Measurements from ENCODE around the gene HTRA3.

The HTRA3 gene

DNA sequence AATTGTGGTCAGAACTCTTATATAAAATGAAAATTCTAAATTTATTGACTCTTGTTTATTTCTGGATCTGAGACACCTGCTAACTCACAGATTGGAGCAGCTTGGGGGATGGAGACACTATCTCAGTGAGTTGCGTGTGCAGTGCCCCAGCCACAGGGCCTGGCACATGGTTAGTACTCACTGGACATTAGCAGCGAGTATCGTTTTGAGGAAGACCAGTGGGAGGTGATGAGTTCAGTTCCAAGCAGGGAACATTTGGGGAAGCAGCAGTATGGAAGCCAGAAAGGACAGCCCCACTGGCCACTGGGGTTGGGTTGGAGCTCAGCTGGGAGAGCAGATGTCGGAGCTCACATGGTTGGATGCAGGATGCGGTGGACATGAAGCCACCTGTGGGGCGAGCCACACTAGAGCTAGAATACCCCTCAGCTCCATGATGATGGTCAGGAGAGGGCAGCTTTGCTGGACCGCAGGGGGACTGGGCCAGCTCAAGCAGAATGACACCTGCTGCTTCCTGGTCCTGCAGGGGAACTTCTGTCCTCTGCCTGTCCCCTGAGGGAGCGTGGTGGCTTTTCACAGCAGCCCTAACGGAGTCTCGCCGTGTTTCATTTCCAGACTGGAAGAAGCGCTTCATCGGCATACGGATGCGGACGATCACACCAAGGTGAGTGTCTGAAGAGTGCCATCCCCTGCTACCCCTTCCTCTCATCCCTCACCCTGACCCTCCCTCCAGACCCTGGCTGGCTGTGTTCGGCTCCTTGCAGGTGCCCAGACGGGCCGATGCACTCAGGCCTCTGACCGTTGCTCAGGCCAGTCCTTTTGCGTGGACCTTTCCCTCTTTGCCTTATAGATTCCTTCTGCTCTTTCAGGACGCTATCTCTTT lies 32.5 kb downstream of the HTRA3 start:
- no peaks in the 10 kb centered on the region for H3K9me3 ChIP-seq (ENCODE audit: control insufficient read depth in 2 of 2, low read length in 2 of 2)
- H3K27me3 ChIP-seq (ENCODE audit: control insufficient read depth in 1 of 2, insufficient read depth in 2 of 2, low read length in 2 of 2), result no peaks in the 10 kb centered on the region
- H3K9ac ChIP-seq (ENCODE audit: low read length in 2 of 2), result no peak overlapping the region
- peaks cover 14% of the 10 kb centered on the region for H3K4me1 ChIP-seq (ENCODE audit: control insufficient read depth, insufficient read depth, low read length)
- H3K27ac ChIP-seq (ENCODE audit: low read length), result no peak overlapping the region
- H3K4me3 ChIP-seq (ENCODE audit: low read length in 2 of 2), result no peak overlapping the region
- H3K36me3 ChIP-seq (ENCODE audit: control insufficient read depth in 2 of 2, insufficient read depth in 2 of 2, low read length in 2 of 2), result peaks cover 13 to 14% of the 10 kb centered on the region in 2 donors

DNA sequence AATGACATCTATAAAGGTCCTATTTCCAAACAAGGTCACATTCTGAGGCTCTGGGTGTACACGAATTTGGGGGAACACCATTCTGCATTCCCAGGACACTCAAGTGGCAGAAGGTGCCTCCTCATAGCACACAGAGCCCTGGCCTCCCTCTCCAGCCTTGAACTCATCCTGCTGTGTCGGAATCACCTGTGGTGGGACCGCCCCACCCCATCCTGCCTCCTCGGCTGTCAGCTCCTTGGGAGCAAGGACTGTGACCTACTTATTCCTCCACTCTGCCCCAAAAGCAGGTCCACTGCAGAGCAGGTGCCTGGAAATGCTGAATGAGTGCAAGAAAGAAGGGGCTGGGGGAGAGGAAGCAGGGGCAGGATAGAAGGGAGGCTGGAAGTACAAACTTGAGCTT lies 33.5 kb downstream of the HTRA3 start:
- Histone ChIP-seq H3K27me3 (ENCODE audit: control insufficient read depth in 1 of 2, insufficient read depth in 2 of 2, low read length in 2 of 2) (no peaks in the 10 kb centered on the region), H3K9ac (ENCODE audit: low read length in 2 of 2) (no peak overlapping the region), H3K27ac (ENCODE audit: low read length) (no peak overlapping the region), H3K4me3 (ENCODE audit: low read length in 2 of 2) (no peak overlapping the region), H3K9me3 (ENCODE audit: control insufficient read depth in 2 of 2, low read length in 2 of 2) (no peaks in the 10 kb centered on the region), H3K36me3 (ENCODE audit: control insufficient read depth in 2 of 2, insufficient read depth in 2 of 2, low read length in 2 of 2) (peaks cover 5 to 14% of the 10 kb centered on the region in 2 donors), H3K4me1 (ENCODE audit: control insufficient read depth, insufficient read depth, low read length) (peaks cover 18% of the 10 kb centered on the region)

- Histone ChIP-seq H3K4me1 (ENCODE audit: control insufficient read depth, insufficient read depth, low read length) (peaks cover 19% of the 10 kb centered on the region), H3K4me3 (ENCODE audit: low read length in 2 of 2) (no peak overlapping the region), H3K9ac (ENCODE audit: low read length in 2 of 2) (no peak overlapping the region), H3K9me3 (ENCODE audit: control insufficient read depth in 2 of 2, low read length in 2 of 2) (no peaks in the 10 kb centered on the region), H3K27ac (ENCODE audit: low read length) (no peak overlapping the region), H3K36me3 (ENCODE audit: control insufficient read depth in 2 of 2, insufficient read depth in 2 of 2, low read length in 2 of 2) (peaks cover 5 to 14% of the 10 kb centered on the region in 2 donors), H3K27me3 (ENCODE audit: control insufficient read depth in 1 of 2, insufficient read depth in 2 of 2, low read length in 2 of 2) (no peaks in the 10 kb centered on the region)
Measured at GRCh38 chr4:8303485-8304281, 34.1 kb downstream of the HTRA3 start.

DNA sequence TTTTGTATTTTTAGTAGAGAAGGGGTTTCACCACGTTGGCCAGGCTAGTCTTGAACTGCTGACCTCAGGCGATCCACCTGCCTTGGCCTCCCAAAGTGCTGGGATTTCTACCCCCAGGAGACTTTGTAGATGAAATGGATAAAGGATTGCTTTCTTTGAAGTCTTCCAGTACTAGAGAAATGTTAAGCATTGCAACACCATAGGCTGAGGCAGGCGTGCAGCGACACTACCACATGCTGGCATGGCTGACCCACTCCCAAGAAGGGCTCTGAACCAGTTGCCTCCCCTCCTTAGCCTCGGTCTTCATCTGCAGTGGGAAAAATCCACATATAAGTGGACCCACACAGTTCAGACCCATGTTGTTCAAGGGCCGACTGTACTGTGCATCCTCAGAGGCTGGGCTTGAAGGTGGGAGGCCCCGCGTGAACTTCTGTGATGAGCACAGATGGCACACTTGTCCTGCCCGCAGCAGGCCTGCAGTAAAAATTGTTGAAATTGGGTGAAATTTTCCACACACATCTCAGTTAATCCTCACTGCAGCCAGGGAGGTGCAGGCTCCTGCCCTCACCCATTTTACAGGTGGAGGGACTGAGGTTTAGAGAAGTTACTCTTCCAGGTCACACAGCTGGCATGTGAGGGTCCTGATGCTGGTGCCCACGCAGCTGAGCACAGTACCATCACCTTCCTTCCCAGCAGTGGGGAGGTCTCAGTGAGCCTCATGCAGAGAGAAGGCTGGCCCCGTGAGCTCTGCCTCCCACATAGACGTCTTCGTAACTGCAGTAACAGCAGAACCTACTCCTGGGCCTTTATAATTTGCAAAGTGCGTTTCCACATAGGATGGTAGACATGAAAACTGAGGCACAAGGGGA lies 35.5 kb downstream of the HTRA3 start:
- Histone ChIP-seq H3K27ac (ENCODE audit: low read length) (no peak overlapping the region), H3K4me3 (ENCODE audit: low read length in 2 of 2) (no peak overlapping the region), H3K4me1 (ENCODE audit: control insufficient read depth, insufficient read depth, low read length) (peaks cover 32% of the 10 kb centered on the region), H3K36me3 (ENCODE audit: control insufficient read depth in 2 of 2, insufficient read depth in 2 of 2, low read length in 2 of 2) (peaks cover 5 to 14% of the 10 kb centered on the region in 2 donors), H3K9me3 (ENCODE audit: control insufficient read depth in 2 of 2, low read length in 2 of 2) (no peaks in the 10 kb centered on the region), H3K27me3 (ENCODE audit: control insufficient read depth in 1 of 2, insufficient read depth in 2 of 2, low read length in 2 of 2) (no peaks in the 10 kb centered on the region), H3K9ac (ENCODE audit: low read length in 2 of 2) (no peak overlapping the region)

- H3K4me3 ChIP-seq (ENCODE audit: low read length in 2 of 2), result no peak overlapping the region
- H3K4me1 ChIP-seq (ENCODE audit: control insufficient read depth, insufficient read depth, low read length), result peaks cover 34% of the 10 kb centered on the region
- no peaks in the 10 kb centered on the region for H3K9me3 ChIP-seq (ENCODE audit: control insufficient read depth in 2 of 2, low read length in 2 of 2)
- H3K27me3 ChIP-seq (ENCODE audit: control insufficient read depth in 1 of 2, insufficient read depth in 2 of 2, low read length in 2 of 2), result no peaks in the 10 kb centered on the region
- no peak overlapping the region for H3K27ac ChIP-seq (ENCODE audit: low read length)
- H3K36me3 ChIP-seq (ENCODE audit: control insufficient read depth in 2 of 2, insufficient read depth in 2 of 2, low read length in 2 of 2), result peaks cover 5 to 14% of the 10 kb centered on the region in 2 donors
- H3K9ac ChIP-seq (ENCODE audit: low read length in 2 of 2), result no peak overlapping the region
Measured at GRCh38 chr4:8305851-8306471, 36.4 kb downstream of the HTRA3 start.

DNA sequence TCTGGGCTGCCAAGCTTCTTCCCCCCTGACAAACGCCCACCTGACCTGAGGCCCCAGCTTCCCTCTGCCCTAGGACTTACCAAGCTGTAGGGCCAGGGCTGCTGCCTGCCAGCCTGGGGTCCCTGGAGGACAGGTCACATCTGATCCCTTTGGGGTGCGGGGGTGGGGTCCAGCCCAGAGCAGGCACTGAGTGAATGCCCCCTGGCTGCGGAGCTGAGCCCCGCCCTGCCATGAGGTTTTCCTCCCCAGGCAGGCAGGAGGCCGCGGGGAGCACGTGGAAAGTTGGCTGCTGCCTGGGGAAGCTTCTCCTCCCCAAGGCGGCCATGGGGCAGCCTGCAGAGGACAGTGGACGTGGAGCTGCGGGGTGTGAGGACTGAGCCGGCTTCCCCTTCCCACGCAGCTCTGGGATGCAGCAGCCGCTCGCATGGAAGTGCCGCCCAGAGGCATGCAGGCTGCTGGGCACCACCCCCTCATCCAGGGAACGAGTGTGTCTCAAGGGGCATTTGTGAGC lies 37.0 kb downstream of the HTRA3 start:
- H3K4me3 ChIP-seq (ENCODE audit: low read length in 2 of 2), result no peak overlapping the region
- H3K27ac ChIP-seq (ENCODE audit: low read length), result no peak overlapping the region
- no peaks in the 10 kb centered on the region for H3K9me3 ChIP-seq (ENCODE audit: control insufficient read depth in 2 of 2, low read length in 2 of 2)
- H3K36me3 ChIP-seq (ENCODE audit: control insufficient read depth in 2 of 2, insufficient read depth in 2 of 2, low read length in 2 of 2), result peaks cover 5 to 14% of the 10 kb centered on the region in 2 donors
- no peaks in the 10 kb centered on the region for H3K27me3 ChIP-seq (ENCODE audit: control insufficient read depth in 1 of 2, insufficient read depth in 2 of 2, low read length in 2 of 2)
- no peak overlapping the region for H3K9ac ChIP-seq (ENCODE audit: low read length in 2 of 2)
- peaks cover 34% of the 10 kb centered on the region for H3K4me1 ChIP-seq (ENCODE audit: control insufficient read depth, insufficient read depth, low read length)

DNA sequence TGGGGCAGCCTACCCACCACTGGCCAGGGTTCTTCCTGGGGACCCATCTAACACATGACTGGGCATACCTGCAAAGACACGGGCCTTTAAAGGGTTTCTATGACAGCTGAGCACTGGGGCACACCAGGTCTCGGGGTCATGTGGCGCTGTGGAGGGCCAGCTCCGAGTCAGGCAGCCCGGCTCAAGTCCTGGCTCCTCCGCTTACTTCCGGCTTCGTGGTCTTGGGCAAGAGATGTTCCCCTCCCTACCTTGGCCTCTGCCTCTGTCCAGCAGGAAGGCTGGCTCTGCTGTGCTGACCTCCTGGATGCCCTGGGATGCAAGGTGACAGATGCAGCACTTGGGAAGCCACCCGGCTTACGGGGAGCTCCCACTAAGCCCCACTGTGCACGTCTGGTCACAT lies 37.6 kb downstream of the HTRA3 start:
- H3K4me3 ChIP-seq (ENCODE audit: low read length in 2 of 2), result no peak overlapping the region
- peaks cover 34% of the 10 kb centered on the region for H3K4me1 ChIP-seq (ENCODE audit: control insufficient read depth, insufficient read depth, low read length)
- no peak overlapping the region for H3K27ac ChIP-seq (ENCODE audit: low read length)
- no peaks in the 10 kb centered on the region for H3K9me3 ChIP-seq (ENCODE audit: control insufficient read depth in 2 of 2, low read length in 2 of 2)
- H3K36me3 ChIP-seq (ENCODE audit: control insufficient read depth in 2 of 2, insufficient read depth in 2 of 2, low read length in 2 of 2), result peaks cover 2 to 10% of the 10 kb centered on the region in 2 donors
- no peak overlapping the region for H3K9ac ChIP-seq (ENCODE audit: low read length in 2 of 2)
- no peaks in the 10 kb centered on the region for H3K27me3 ChIP-seq (ENCODE audit: control insufficient read depth in 1 of 2, insufficient read depth in 2 of 2, low read length in 2 of 2)

DNA sequence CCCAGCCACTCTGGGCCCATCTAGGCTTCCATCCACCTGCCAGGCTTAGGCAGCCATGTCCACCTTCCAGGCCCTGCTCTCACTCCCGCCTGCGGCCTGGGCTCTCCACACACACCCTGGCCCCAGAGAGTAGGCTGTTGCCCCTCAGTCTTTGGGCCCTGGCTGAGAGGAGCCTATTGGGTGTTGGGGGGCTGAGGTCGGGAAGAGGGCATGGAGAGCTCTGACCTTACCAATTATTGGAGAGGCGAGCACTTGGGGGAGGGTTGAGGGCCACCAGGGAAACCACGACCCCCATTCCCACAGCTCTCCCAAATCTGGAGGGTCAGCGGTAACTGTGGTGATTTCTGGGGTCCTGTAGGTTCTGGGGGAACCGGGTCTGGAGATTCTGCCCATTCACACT lies 38.2 kb downstream of the HTRA3 start:
- no peaks in the 10 kb centered on the region for H3K27me3 ChIP-seq (ENCODE audit: control insufficient read depth in 1 of 2, insufficient read depth in 2 of 2, low read length in 2 of 2)
- no peak overlapping the region for H3K27ac ChIP-seq (ENCODE audit: low read length)
- H3K9me3 ChIP-seq (ENCODE audit: control insufficient read depth in 2 of 2, low read length in 2 of 2), result no peaks in the 10 kb centered on the region

GRCh38 chr4:8308144-8308543 lies 38.6 kb downstream of the HTRA3 start:
- H3K9me3 ChIP-seq (ENCODE audit: control insufficient read depth in 2 of 2, low read length in 2 of 2), result no peaks in the 10 kb centered on the region
- H3K4me3 ChIP-seq (ENCODE audit: low read length in 2 of 2), result no peak overlapping the region
- H3K4me1 ChIP-seq (ENCODE audit: control insufficient read depth, insufficient read depth, low read length), result peaks cover 34% of the 10 kb centered on the region
- H3K27me3 ChIP-seq (ENCODE audit: control insufficient read depth in 1 of 2, insufficient read depth in 2 of 2, low read length in 2 of 2), result no peaks in the 10 kb centered on the region
- no peak overlapping the region for H3K27ac ChIP-seq (ENCODE audit: low read length)
- H3K36me3 ChIP-seq (ENCODE audit: control insufficient read depth in 2 of 2, insufficient read depth in 2 of 2, low read length in 2 of 2), result peaks cover 0 to 4% of the 10 kb centered on the region in 2 donors
- no peak overlapping the region for H3K9ac ChIP-seq (ENCODE audit: low read length in 2 of 2)

More for the DNA sequence above, 38.2 kb downstream of the HTRA3 start:
- peaks cover 0 to 6% of the 10 kb centered on the region in 2 donors for H3K36me3 ChIP-seq (ENCODE audit: control insufficient read depth in 2 of 2, insufficient read depth in 2 of 2, low read length in 2 of 2)
- H3K4me3 ChIP-seq (ENCODE audit: low read length in 2 of 2), result no peak overlapping the region
- peaks cover 34% of the 10 kb centered on the region for H3K4me1 ChIP-seq (ENCODE audit: control insufficient read depth, insufficient read depth, low read length)
- no peak overlapping the region for H3K9ac ChIP-seq (ENCODE audit: low read length in 2 of 2)

All from stomach smooth muscle (tissue), 2 donors.